Tibial nerve (tissue), 4 donors: ENCODE measurements around the gene HS6ST3.

Experiments used
- CTCF ChIP-seq, 5 experiments: fragments of 200-600 bp in 3 of 5; fragments of 450-650 bp in 2 of 5; sonication (generic) in 3 of 5; IDR thresholded peaks; one replicate each; pipeline ENCODE4 v1.5.1; 2016 to 2019; ENCODE audit warnings: antibody characterized with exemption in 5 of 5, mild to moderate bottlenecking in 3 of 5, moderate library complexity in 2 of 5
- EP300 ChIP-seq, 2 donors: sonication (generic); formaldehyde crosslinking; IDR thresholded peaks; one replicate each; pipeline ENCODE4 v1.6.1; 2017; ENCODE audit warnings: antibody characterized with exemption in 2 of 2, mild to moderate bottlenecking in 1 of 2
- POLR2A ChIP-seq, 2 donors: fragments of 450-650 bp; IDR thresholded peaks; one replicate each; pipeline ENCODE4 v1.6.1; 2017; ENCODE audit warnings: antibody characterized with exemption in 2 of 2, mild to moderate bottlenecking in 2 of 2, moderate library complexity in 2 of 2

- TF ChIP-seq CTCF (IDR thresholded peaks at IDR 0.05) (no peak), EP300 (IDR thresholded peaks at IDR 0.05) (no peak), POLR2A (IDR thresholded peaks at IDR 0.05) (no peak)
These were observed 291.8 kb downstream of the HS6ST3 start for GRCh38 chr13:96381681-96382080.
